ENCODE measurements around the gene SEPSECS. TPM values are rescaled to one million over a fixed set of nuclear protein-coding genes. Genes with fewer than 3 reads are reported as not detected.

Gene SEPSECS
- total RNA-seq, 1 donor from 2014 or later = 4.2 TPM

DNA sequence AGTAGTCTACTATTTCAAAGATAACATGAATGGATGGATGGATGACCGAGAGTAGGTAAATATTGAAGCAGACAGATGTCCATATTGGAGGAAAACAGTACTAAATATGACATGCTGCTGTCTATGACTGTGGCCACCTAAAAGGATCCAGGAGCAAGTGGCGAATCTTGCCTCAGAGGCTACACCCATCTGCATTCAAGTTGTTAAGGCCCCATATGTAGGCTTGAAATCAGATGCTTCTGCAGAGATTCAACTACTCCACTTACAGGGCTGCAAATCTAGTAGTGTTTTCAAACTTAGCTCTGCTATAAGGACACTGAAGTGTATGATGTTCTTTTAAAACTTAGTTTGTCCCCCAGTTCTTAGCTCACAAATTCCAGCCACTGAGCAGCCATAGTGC is 28.9 kb downstream of the SEPSECS start:
- DNase-seq (ENCODE audit: extremely low spot score in 2 of 2) = no peak
- intact Hi-C loops (cut with DNase I) = no loop called here
- Histone ChIP-seq H3K27me3 (no peaks in the 10 kb centered on the region), H3K36me3 (no peaks in the 10 kb centered on the region), H3K4me3 (no peak overlapping the region), H3K4me1 (no peaks in the 10 kb centered on the region), H3K9me3 (no peaks in the 10 kb centered on the region), H3K27ac (no peak overlapping the region)
- TF ChIP-seq POLR2A (IDR thresholded peaks at IDR 0.05) (no peak), CTCF (IDR thresholded peaks at IDR 0.05) (no peak), POLR2AphosphoS5 (IDR thresholded peaks at IDR 0.05; ENCODE audit: insufficient read depth in 1 of 2, low read depth in 1 of 2) (no peak)

DNA sequence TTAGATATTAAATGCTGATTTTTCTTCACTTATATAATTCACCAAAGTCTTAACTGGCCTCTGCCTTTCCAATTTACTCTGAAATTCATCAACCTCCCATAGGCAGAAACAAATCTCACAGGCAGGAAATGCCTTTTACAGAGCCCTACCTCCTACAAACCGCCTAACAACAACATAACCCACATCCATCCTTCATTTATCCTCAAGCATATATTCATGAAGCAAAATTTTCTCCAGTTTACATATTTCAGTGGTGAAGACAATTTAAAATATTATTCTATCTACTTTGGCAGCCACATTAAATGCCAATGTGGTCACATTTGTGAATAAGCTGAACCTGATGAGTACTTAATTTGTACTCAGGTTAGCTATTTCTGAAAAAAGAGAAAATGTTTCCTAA is 30.3 kb downstream of the SEPSECS start:
- no peak for DNase-seq (ENCODE audit: extremely low spot score in 2 of 2)
- intact Hi-C loops (cut with DNase I) = no loop called here
- Histone ChIP-seq H3K9me3 (no peaks in the 10 kb centered on the region), H3K4me3 (no peak overlapping the region), H3K4me1 (no peaks in the 10 kb centered on the region), H3K27me3 (no peaks in the 10 kb centered on the region), H3K27ac (no peak overlapping the region), H3K36me3 (peaks cover 0 to 7% of the 10 kb centered on the region in 2 donors)
- TF ChIP-seq POLR2AphosphoS5 (IDR thresholded peaks at IDR 0.05; ENCODE audit: insufficient read depth in 1 of 2, low read depth in 1 of 2) (no peak), POLR2A (IDR thresholded peaks at IDR 0.05) (no peak), CTCF (IDR thresholded peaks at IDR 0.05) (no peak)

- Histone ChIP-seq H3K4me3 (no peak overlapping the region), H3K36me3 (peaks cover 0 to 13% of the 10 kb centered on the region in 2 donors), H3K27ac (no peak overlapping the region), H3K4me1 (no peaks in the 10 kb centered on the region), H3K9me3 (no peaks in the 10 kb centered on the region), H3K27me3 (no peaks in the 10 kb centered on the region)
- no peak for DNase-seq (ENCODE audit: extremely low spot score in 2 of 2)
- no peak for TF ChIP-seq CTCF (IDR thresholded peaks at IDR 0.05)
- no peak for TF ChIP-seq POLR2AphosphoS5 (IDR thresholded peaks at IDR 0.05; ENCODE audit: insufficient read depth in 1 of 2, low read depth in 1 of 2)
- TF ChIP-seq POLR2A (IDR thresholded peaks at IDR 0.05) = no peak
- intact Hi-C loops (cut with DNase I) = no loop called here
These were observed 31.6 kb downstream of the SEPSECS start for GRCh38 chr4:25128671-25129070.

DNA sequence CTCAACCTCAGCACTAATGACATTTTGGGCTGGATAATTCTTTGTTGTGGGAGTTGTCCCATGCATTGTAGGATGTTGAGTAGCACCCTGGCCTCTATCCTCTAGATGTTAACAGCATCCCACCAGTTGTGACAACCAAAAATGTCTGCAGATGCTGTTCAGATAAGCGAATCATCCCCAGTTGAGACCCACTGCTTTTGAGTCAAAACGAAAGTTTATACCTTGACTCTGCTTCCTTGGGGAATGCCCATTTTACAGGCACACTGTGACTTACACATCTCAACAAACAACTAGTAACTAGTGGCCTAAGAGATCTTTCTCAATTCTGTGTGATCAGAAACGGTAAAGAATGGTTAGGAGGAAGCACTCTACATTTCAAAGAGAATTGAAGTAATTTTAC is 37.0 kb downstream of the SEPSECS start:
- H3K9me3 ChIP-seq = no peaks in the 10 kb centered on the region
- no peak for DNase-seq (ENCODE audit: extremely low spot score in 2 of 2)
- no peaks in the 10 kb centered on the region for H3K27me3 ChIP-seq
- peaks cover 0 to 18% of the 10 kb centered on the region in 2 donors for H3K36me3 ChIP-seq
- no peaks in the 10 kb centered on the region for H3K4me1 ChIP-seq
- no peak overlapping the region for H3K4me3 ChIP-seq
- intact Hi-C loops (cut with DNase I) = no loop called here
- no peak overlapping the region for H3K27ac ChIP-seq
- TF ChIP-seq CTCF (IDR thresholded peaks at IDR 0.05) (no peak), POLR2A (IDR thresholded peaks at IDR 0.05) (no peak), POLR2AphosphoS5 (IDR thresholded peaks at IDR 0.05; ENCODE audit: insufficient read depth in 1 of 2, low read depth in 1 of 2) (no peak)

DNA sequence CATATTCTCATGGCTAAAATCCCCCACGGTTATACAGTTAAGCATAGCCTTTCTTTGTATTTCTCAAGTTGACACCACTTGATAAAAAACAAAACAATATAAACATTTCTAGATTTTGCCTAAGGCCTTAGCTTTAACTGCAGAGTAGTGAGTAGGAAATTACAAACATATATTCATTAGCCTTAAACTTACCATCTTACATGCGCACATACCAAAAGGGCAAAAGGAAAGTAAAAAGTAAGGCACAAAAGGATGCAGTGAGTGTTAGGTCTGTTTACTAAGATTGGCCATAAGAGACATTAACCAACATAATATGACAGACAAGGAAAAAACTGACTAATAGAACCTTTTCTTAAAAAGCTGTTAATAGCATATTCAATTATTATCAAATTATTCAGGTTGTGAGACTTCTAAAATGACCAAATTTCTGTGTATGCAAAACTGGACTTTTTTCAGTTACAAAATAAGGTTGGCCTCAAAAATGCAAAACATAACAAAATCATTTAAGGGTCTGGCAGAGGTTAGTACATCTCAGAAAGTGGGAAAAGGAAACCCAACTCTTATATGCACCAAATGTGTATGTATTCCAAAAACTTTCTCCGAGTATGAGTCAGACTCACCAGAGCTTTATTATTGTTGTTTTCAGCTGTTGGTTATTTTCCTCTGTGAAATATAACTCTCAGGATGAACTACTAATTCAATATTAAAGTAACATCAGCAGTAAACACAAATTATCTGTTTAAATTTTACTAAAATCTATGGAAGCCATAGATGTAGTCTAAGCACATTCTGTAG is 39.9 kb downstream of the SEPSECS start:
- no peak overlapping the region for H3K4me3 ChIP-seq
- peaks cover 0 to 16% of the 10 kb centered on the region in 2 donors for H3K36me3 ChIP-seq
- DNase-seq (ENCODE audit: extremely low spot score in 2 of 2) = no peak
- H3K27ac ChIP-seq = no peak overlapping the region
- no peaks in the 10 kb centered on the region for H3K4me1 ChIP-seq
- H3K9me3 ChIP-seq = no peaks in the 10 kb centered on the region
- H3K27me3 ChIP-seq = no peaks in the 10 kb centered on the region
- no peak for TF ChIP-seq POLR2A (IDR thresholded peaks at IDR 0.05)
- no peak for TF ChIP-seq CTCF (IDR thresholded peaks at IDR 0.05)
- no peak for TF ChIP-seq POLR2AphosphoS5 (IDR thresholded peaks at IDR 0.05; ENCODE audit: insufficient read depth in 1 of 2, low read depth in 1 of 2)
- intact Hi-C loops (cut with DNase I) = no loop called here

Measured in vagina (tissue), 2 donors.